ENCODE data around the gene TENM3. TPM values are rescaled to one million over a fixed set of nuclear protein-coding genes. Genes with fewer than 3 reads are reported as not detected.

TENM3 gene
- total and polyA plus RNA-seq, 2 donors (not counting 3 experiments of a cell fraction or from before 2014, with no cell fraction given) = 3.2 to 6.2 TPM

DNA sequence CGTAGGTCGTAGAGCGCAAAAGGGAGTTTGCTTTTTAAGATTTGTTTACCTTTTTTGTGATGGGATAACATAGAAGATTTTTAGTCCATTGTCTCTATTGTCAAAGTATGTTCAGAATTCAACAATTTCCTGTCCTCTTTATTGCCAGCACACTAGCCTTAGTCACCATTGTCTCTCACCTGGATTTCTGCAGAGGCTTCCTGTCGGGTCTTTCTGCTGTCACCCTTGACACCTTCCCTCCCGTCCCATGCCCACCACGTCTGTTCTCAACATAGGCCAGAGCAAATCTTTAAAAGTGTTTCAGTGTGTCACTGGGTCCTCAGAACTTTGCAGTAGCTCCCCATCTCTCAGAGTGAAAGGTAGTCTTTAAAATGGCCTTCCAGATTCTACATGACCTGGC is 323.9 kb downstream of the TENM3 start:
- no peaks in the 10 kb centered on the region for H3K36me3 ChIP-seq (ENCODE audit: control insufficient read depth in 2 of 2, extremely low read depth in 1 of 2, insufficient read depth in 2 of 2, low read length in 2 of 2)
- dilution Hi-C loops (cut with MboI; ENCODE audit: extremely low pct_ligation_motif_present, low sequenced_read_pairs) = no loop called here
- no peaks in the 10 kb centered on the region for H3K79me2 ChIP-seq (ENCODE audit: control insufficient read depth, insufficient read depth, low read length)
- H2AFZ ChIP-seq (ENCODE audit: low read depth, low read length) = no peak overlapping the region
- no peak overlapping the region for H3K4me3 ChIP-seq (replicated peaks in 1 of 3; ENCODE audit: insufficient read depth in 1 of 3, low read depth in 1 of 3, low read length in 3 of 3)
- H3K4me2 ChIP-seq (ENCODE audit: insufficient read depth, low read length) = no peak overlapping the region
- H3K9me3 ChIP-seq (replicated peaks; ENCODE audit: control insufficient read depth, insufficient read depth, low read length) = no peaks in the 10 kb centered on the region
- no peak for TF ChIP-seq FOS (IDR thresholded peaks at IDR 0.05; ENCODE audit: borderline replicate concordance, insufficient read depth, low read length)
- TF ChIP-seq POLR2A (IDR thresholded peaks at IDR 0.05; ENCODE audit: low read depth, low read length) = no peak
- TF ChIP-seq, protein P1, sequence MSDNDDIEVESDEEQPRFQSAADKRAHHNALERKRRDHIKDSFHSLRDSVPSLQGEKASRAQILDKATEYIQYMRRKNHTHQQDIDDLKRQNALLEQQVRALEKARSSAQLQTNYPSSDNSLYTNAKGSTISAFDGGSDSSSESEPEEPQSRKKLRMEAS (IDR thresholded peaks at IDR 0.05; ENCODE audit: insufficient read depth, insufficient read length) = no peak
- TF ChIP-seq JUN (IDR thresholded peaks at IDR 0.05; ENCODE audit: borderline replicate concordance, insufficient read depth, insufficient read length, low read depth) = no peak
- no peak for TF ChIP-seq MYC (IDR thresholded peaks at IDR 0.05; ENCODE audit: low read depth, low read length)
- TF ChIP-seq, protein P2, sequence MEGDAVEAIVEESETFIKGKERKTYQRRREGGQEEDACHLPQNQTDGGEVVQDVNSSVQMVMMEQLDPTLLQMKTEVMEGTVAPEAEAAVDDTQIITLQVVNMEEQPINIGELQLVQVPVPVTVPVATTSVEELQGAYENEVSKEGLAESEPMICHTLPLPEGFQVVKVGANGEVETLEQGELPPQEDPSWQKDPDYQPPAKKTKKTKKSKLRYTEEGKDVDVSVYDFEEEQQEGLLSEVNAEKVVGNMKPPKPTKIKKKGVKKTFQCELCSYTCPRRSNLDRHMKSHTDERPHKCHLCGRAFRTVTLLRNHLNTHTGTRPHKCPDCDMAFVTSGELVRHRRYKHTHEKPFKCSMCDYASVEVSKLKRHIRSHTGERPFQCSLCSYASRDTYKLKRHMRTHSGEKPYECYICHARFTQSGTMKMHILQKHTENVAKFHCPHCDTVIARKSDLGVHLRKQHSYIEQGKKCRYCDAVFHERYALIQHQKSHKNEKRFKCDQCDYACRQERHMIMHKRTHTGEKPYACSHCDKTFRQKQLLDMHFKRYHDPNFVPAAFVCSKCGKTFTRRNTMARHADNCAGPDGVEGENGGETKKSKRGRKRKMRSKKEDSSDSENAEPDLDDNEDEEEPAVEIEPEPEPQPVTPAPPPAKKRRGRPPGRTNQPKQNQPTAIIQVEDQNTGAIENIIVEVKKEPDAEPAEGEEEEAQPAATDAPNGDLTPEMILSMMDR (IDR thresholded peaks at IDR 0.05; ENCODE audit: extremely low read depth in 1 of 2, insufficient read depth in 1 of 2, low read depth in 1 of 2, low read length in 2 of 2) = no peak
- TF ChIP-seq GATA2 (IDR thresholded peaks at IDR 0.05; ENCODE audit: insufficient read depth, insufficient read length, low read depth, low read length) = no peak
- TF ChIP-seq POLR2AphosphoS5 (IDR thresholded peaks at IDR 0.05; ENCODE audit: insufficient read depth, low read depth, low read length) = no peak
- ChIA-PET POLR2A (no interaction called here), CTCF (interaction anchor here (0.9 to 1.0 kb wide), 2 partner anchors 10 to 90 kb away, joined by 3 read pairs; no protein-coding TSS in a partner anchor)
- no TSS peak for BruUV-seq (replicated peaks)
- DNase-seq (ENCODE audit: low read depth, low spot score) (no peak), FAIRE-seq (no peak)
- no peaks in the 10 kb centered on the region for H3K27me3 ChIP-seq (ENCODE audit: control insufficient read depth in 2 of 2, insufficient read depth in 2 of 2, low read length in 2 of 2)
- no peaks in the 10 kb centered on the region for H3K9me1 ChIP-seq (replicated peaks; ENCODE audit: control insufficient read depth, extremely low read depth, insufficient read depth, low read length)
- H3K4me1 ChIP-seq (ENCODE audit: control insufficient read depth, extremely low read depth, insufficient read depth, low read length) = peaks cover 4% of the 10 kb centered on the region
- H4K20me1 ChIP-seq (replicated peaks; ENCODE audit: control insufficient read depth, extremely low read depth, insufficient read depth, low read length) = no peaks in the 10 kb centered on the region
- intact Hi-C loops (cut with micrococcal nuclease) = no loop called here
- H3K27ac ChIP-seq (ENCODE audit: insufficient read depth, low read depth, low read length) = no peak overlapping the region
- no peak overlapping the region for H3K9ac ChIP-seq (replicated peaks; ENCODE audit: extremely low read depth, insufficient read depth, low read length)
